ENCODE measurements around the gene MRLN. TPM values are rescaled to one million over a fixed set of nuclear protein-coding genes. Genes with fewer than 3 reads are reported as not detected.
"Not testable (repeated sequence)": the region's sequence is repeated elsewhere in the genome, so short reads cannot be mapped to it uniquely, and the experiment has no call there.

Gene MRLN
- polyA plus RNA-seq, 4 donors, result 0.44 to 0.90 (median 0.64) TPM

DNA sequence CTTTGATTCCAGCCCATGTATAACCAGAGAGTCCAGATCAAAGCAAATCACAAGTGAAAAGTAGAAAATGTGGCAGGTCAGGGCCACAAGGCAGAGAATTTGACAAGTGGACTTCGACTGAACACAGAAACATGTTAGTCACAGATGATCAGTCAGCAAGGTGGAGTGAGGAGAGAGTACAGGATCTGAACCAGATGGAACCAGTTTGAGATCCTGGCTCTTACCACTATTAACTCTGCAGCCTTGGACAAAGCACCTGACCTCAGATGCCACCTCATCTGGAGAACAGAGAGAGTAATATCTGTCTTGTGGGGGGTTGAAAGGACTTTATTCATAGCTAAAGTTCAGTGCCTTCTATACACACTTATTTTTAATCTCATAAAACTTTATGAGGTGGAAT is 4.4 kb downstream of the MRLN start:
- DNase-seq (ENCODE audit: low read depth in 4 of 4, low spot score in 2 of 4), result peak in 2 of 4 donors; percentile 2 to 24

DNA sequence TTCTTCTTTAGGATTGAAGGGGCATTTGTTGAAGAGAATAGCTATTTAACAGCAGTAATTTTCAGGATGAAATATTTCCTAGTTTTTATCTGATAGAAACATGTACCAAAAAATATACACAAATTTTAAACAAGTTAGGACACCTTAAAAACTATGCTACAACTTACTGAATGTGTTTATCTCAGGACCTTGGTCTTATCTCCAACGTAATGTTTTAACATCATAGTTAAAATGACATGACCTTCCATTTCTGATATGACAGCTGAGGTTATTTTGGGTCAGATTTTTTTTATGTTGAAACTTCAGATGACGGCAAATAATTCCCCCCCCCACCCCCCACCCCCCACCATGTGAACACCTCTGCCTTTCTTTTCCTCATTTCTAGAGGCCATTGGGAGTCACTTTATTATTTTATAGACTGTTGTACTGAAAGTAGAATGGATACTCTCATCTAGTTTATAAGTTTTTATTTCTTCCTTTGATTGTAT is 8.0 kb downstream of the MRLN start:
- DNase-seq (ENCODE audit: low read depth in 4 of 4, low spot score in 2 of 4), result no peak

DNA sequence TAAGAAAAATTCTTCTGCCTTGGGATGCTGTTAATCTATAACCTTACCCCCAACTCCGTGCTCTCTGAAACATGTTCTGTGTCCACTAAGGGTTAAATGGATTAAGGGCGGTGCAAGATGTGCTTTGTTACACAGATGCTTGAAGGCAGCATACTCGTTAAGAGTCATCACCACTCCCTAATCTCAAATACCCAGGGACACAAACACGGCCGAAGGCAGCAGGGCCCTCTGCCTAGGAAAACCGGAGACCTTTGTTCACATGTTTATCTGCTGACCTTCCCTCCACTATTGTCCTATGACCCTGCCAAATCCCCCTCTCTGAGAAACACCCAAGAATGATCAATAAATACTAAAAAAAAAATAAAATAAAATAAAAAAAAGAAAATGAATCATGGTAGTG is 8.5 kb downstream of the MRLN start:
- DNase-seq (ENCODE audit: low read depth in 4 of 4, low spot score in 2 of 4), result not testable (repeated sequence)

GRCh38 chr10:59744156-59744555 is 9.1 kb downstream of the MRLN start:
- not testable (repeated sequence) for DNase-seq (ENCODE audit: low read depth in 4 of 4, low spot score in 2 of 4)

DNA sequence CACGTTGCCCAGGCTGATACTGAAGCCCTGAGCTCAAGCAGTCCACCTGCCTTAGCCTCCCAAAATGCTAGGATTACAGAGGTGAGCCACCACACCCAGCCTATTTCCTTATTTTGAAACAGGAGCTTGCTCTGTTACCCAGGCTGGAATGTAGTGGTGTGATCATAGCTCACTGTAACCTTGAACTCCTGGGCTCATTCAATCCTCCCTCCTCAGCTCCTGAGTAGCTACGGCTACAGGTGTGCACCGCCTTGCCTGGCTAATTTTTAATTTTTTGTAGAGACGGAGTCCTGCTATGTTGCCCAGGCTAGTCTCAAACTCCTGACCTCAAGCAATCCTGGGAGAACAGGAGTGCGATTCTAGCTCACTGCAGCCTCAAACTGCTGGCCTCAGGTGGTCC is 11.7 kb downstream of the MRLN start:
- no peak for DNase-seq (ENCODE audit: low read depth in 4 of 4, low spot score in 2 of 4)

- DNase-seq (ENCODE audit: low read depth in 4 of 4, low spot score in 2 of 4), result no peak
These were observed 12.2 kb downstream of the MRLN start for GRCh38 chr10:59741048-59741447.

GRCh38 chr10:59736749-59737148 is 16.5 kb downstream of the MRLN start:
- DNase-seq (ENCODE audit: low read depth in 4 of 4, low spot score in 2 of 4), result no peak

GRCh38 chr10:59735296-59735695 is 18.0 kb downstream of the MRLN start:
- DNase-seq (ENCODE audit: low read depth in 4 of 4, low spot score in 2 of 4), result no peak

DNA sequence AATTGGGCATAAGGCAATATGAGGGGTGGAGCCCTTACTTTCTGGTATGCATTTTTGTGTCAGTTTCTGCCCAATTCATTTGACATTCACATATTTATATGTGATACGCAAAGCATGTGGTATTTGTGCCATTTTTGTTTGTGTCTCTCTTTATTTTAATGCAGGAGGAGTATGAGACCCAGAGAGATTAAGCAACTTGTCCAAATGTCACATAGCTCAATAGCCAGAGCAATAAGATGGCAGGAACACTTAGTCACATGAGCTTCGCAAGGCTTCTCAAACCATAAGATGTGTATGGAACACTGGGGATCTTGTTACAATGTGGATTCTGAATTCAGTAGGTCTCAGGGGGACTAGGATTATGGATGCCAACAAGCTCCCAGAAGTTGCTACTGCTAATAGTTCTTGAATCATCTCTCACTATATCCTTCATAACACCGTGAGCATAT is 19.2 kb downstream of the MRLN start:
- DNase-seq (ENCODE audit: low read depth in 4 of 4, low spot score in 2 of 4), result no peak

DNA sequence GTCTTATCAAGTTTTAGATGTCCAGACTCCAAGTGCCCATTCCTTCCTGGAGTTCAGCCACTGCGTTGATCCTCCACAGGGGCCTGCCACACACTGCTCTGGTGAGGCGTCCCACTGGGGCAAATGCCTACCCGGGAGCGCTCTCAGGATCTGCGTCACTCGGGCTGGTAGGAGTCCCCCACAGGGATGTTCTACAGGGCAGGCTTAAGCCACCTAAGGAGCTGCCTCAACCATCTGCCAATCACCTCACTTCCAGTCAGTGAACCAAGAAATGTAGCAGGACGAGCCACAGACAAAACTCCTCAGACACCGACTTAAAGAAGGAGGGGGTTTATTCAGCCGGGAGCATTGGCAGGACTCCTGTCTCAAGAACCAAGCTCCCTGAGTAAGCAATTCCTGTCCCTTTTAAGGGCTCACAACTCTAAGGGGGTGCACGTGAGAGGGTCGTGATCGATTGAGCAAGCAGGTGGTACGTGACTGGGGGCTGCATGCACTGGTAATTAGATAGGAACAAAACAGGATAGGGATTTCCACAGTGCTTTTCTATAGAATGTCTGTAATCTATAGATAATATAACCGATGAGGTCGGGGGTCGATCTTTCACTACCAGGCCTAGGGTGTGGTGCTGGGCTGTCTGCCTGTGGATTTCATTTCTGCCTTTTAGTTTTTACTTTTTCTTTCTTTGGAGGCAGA is 19.8 kb downstream of the MRLN start:
- DNase-seq (ENCODE audit: low read depth in 4 of 4, low spot score in 2 of 4), result not testable (repeated sequence)

DNA sequence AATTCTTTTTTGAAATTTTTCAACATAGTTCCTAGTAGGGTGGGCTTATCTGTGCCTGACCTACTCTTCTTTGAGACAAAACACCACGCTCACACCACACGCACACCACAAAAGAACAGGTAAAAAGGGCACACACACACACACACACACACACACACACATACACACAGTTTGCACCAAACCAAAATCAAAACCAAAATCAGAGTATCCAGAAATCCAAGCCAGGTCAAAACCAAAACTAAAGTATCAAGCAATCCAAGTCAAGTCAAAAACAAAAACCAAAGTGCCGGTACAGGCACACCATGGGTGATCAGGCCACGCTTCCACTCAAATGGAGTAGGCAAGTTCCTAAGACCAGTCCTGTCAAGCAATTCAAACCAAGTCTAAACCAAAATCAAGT is 20.4 kb downstream of the MRLN start:
- DNase-seq (ENCODE audit: low read depth in 4 of 4, low spot score in 2 of 4), result not testable (repeated sequence)

- DNase-seq (ENCODE audit: low read depth in 4 of 4, low spot score in 2 of 4), result not testable (repeated sequence)
These were observed 24.1 kb downstream of the MRLN start for GRCh38 chr10:59729167-59729566.

- no peak for DNase-seq (ENCODE audit: low read depth in 4 of 4, low spot score in 2 of 4)
These were observed 28.9 kb downstream of the MRLN start for GRCh38 chr10:59724098-59724938.

DNA sequence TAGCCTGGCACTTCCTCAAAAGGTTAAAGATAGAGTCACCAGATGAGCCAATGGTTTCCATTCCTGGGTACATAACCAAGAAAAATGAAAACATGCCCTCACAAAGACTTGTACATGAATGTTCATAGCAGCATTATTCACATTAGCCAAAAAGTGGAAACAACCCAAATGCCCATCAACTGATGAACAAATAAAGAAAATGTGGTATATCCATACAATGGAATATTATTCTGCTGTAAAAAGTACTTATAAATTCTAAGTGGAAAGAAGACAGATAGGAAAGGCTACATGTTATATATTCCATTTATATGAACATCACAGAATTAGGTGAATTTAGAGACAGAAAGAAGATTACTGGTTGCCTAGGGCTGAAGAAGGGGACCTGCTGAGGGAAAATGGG is 32.9 kb downstream of the MRLN start:
- no peak for DNase-seq (ENCODE audit: low read depth in 4 of 4, low spot score in 2 of 4)

DNA sequence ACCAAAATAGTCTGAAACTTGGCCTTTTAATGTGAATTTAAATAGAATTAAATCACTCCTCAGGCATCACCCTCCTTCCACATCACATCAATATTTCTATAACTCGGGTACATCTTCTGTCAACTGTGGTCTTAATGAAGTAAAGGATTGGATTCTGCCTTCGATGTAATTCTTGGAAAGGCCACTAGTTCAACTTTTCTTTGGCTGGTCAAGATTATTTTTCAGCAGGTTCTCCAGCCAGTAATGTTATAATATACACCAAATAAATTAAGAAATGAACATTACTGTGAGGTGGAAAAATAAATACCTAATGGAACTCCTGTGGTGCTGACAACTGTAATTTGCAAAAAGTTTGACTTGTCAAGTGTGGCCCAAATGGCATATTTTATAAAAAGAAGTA is 33.9 kb downstream of the MRLN start:
- no peak for DNase-seq (ENCODE audit: low read depth in 4 of 4, low spot score in 2 of 4)

DNA sequence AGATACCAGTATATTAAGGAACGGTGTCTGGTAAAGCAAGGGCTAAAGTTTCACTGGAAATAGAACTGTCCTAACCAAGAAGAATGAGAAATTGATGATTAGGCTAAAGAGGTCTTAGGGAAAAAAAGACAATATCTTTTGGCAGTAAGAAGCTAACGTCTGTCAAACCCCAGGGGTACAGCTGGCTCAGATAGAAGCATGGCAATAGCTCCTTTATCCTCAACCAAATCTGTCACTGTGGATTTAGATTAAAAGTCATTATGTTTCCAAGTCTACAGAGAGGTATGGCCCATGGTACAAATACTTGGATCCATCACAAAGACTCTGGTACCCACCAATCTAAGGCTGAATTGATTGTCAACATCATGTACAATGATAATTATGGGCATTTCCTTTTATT is 35.0 kb downstream of the MRLN start:
- DNase-seq (ENCODE audit: low read depth in 4 of 4, low spot score in 2 of 4), result no peak

DNA sequence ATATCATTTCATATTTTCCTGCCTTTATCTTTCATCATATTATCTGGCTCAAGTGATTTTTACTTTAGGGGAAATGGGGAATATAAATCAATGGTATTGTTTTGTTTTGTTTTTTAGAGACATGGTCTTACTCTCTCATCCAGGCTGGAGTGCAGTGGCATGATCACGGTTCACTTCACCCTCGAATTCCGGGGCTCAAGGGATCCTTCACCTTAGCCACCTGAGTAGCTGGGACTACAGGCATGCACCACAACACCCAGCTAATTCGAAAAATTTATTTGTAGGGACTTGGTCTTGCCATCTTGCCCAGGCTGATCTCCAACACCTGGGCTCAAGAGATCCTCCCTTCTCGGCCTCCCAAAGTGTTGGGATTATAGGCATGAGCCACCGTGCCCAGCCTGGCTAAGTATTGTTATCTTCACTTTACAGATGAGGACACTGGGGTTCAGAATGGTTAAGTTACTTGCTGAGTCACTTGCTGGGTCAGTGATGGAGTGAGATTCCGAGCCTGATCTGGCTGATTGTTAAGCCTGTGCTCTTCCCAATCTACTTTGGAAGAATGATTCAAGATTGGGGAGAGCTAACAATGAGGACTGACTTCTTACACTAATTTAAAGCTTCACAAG is 39.9 kb downstream of the MRLN start:
- DNase-seq (ENCODE audit: low read depth in 4 of 4, low spot score in 2 of 4), result no peak

DNA sequence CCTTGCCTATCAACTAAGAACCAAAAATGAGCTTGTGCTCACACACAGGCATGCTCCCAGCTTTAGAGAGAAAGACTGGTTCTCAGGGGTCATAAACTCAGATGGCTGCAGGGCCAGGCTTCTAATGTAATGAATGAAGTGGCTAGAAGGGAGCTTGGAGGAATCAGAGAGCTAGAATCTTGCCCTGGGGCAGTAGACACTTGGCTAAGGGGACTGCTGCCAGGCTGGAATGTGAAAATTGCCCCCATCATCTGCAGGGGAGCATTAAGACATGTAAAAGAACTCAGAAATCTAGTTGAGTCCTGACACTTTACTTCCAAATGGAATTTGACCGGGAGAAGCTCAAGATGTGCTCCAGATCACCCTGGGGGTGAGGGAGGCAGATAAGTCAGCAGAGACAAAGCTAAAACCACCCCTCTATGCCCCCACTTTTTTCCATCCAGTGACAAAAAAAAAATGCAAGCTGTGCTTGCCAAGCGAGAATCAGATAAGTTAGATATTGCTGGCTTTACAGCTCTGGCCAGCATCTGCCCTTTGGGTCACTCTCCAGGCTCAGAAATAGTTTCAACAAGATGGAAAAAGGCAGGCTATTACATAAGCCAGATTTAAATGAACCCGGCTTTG is 41.3 kb downstream of the MRLN start:
- DNase-seq (ENCODE audit: low read depth in 4 of 4, low spot score in 2 of 4), result no peak

- peak; percentile 62 to 74 (median 66) for DNase-seq (ENCODE audit: low read depth in 4 of 4, low spot score in 2 of 4)
These were observed 43.7 kb downstream of the MRLN start, which contains the start of gene SLC16A9 for GRCh38 chr10:59709395-59710125. Gene SLC16A9, minus strand, starts transcription at chr10:59709850. Its CDS starts 25,559 bp downstream, at chr10:59684291.

GRCh38 chr10:59708816-59709394 is 44.4 kb downstream of the MRLN start:
- peak in 3 of 4 donors; percentile 11 to 38 (median 21) for DNase-seq (ENCODE audit: low read depth in 4 of 4, low spot score in 2 of 4)
